NCI-H2196 (cell line): ENCODE data around the gene PGLYRP4.

Experiments
- DNase-seq: peaks from one replicate; lab custom pipeline; 2025; ENCODE audit not compliant: unreplicated experiment; lab: John Stamatoyannopoulos, UW

The PGLYRP4 gene

DNA sequence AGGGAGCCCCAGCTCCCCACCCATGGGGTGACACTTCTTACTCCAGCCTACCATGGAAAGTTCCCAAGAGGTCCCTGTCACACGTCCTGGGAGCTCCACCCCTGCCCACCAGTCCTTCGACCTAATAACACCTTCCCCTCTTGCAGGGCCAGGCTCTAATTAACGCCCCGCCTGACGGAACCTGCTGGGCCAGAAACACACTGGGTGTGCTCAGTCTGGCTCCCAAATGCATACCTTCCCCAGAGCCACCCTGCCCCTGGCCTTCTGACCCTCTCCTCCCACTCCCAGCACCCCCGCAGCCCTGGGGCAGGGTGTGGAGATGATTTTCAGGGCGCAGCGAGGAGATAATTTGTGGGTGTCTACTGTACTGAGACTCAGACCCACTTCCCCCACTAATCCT is 56.5 kb downstream of the PGLYRP4 start:
- DNase-seq = no peak

DNA sequence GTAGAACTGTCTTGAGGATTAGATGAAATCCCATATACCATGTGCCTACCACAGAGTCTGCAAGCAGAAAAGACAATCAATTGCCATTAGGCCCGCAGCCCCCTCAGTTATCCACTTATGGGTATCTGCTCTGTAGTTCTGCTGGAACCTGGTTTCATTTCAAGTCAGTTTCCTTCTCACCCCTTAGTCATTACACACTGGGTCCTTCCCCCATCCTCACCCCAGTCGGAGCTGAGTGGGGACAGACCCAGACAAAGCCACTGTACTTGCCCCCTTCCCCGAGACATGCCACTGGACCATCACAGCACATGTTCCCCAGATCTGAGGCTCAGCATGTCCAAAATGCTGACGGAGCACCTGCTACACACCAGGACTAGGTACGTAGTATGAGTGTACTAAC is 57.1 kb downstream of the PGLYRP4 start:
- no peak for DNase-seq

GRCh38 chr1:153288634-153289275 is 59.9 kb downstream of the PGLYRP4 start:
- peak; percentile 6 for DNase-seq
